ENCODE data around the gene SNX9.
"Not testable (repeated sequence)": the region's sequence is repeated elsewhere in the genome, so short reads cannot be mapped to it uniquely, and the experiment has no call there.

The SNX9 gene

GRCh38 chr6:157795841-157796240 is 27.2 kb upstream of the SNX9 start:
- no peak for DNase-seq (ENCODE audit: extremely low read depth, insufficient read length)
- Histone ChIP-seq H3K4me3 (replicated peaks; ENCODE audit: low read depth, low read length) (no peak overlapping the region), H3K27me3 (replicated peaks; ENCODE audit: control insufficient read depth, insufficient read depth, low read length) (no peaks in the 10 kb centered on the region), H3K36me3 (ENCODE audit: control insufficient read depth, insufficient read depth, low read length) (no peaks in the 10 kb centered on the region)
- TF ChIP-seq CTCF (IDR thresholded peaks at IDR 0.05; ENCODE audit: insufficient read depth, low read length, poor library complexity, severe bottlenecking), result no peak

DNA sequence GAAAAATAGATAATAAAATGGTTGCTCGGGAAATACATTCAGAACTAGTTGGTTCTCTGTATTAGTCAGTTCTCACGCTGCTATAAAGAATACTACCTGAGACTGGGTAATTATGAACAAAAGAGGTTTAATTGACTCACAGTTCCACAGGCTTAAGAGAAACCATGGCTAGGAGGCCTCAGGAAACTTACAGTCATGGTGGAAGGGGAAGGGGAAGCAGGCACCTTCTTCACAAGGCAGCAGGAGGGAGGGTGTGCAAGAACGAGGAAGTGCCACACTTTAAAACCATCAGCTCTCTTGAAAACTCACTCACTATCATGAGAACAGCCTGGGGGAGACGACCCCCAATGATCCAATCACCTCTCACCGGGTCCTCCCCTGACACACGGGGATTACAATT is 24.2 kb upstream of the SNX9 start:
- Histone ChIP-seq H3K27me3 (replicated peaks; ENCODE audit: control insufficient read depth, insufficient read depth, low read length) (no peaks in the 10 kb centered on the region), H3K4me3 (replicated peaks; ENCODE audit: low read depth, low read length) (no peak overlapping the region), H3K36me3 (ENCODE audit: control insufficient read depth, insufficient read depth, low read length) (no peaks in the 10 kb centered on the region)
- TF ChIP-seq CTCF (IDR thresholded peaks at IDR 0.05; ENCODE audit: insufficient read depth, low read length, poor library complexity, severe bottlenecking), result no peak
- no peak for DNase-seq (ENCODE audit: extremely low read depth, insufficient read length)

- H3K4me3 ChIP-seq (replicated peaks; ENCODE audit: low read depth, low read length); H3K27me3 ChIP-seq (replicated peaks; ENCODE audit: control insufficient read depth, insufficient read depth, low read length): not testable (repeated sequence)
Observed at GRCh38 chr6:157799561-157799960, 23.5 kb upstream of the SNX9 start.

GRCh38 chr6:157800420-157801237 is 22.4 kb upstream of the SNX9 start:
- Histone ChIP-seq H3K4me3 (replicated peaks; ENCODE audit: low read depth, low read length) (peak overlapping the region; percentile 27), H3K36me3 (ENCODE audit: control insufficient read depth, insufficient read depth, low read length) (no peaks in the 10 kb centered on the region), H3K27me3 (replicated peaks; ENCODE audit: control insufficient read depth, insufficient read depth, low read length) (no peaks in the 10 kb centered on the region)
- DNase-seq (ENCODE audit: extremely low read depth, insufficient read length), result peak; percentile 63
- no peak for TF ChIP-seq CTCF (IDR thresholded peaks at IDR 0.05; ENCODE audit: insufficient read depth, low read length, poor library complexity, severe bottlenecking)

More at GRCh38 chr6:157799561-157799960, 23.5 kb upstream of the SNX9 start:
- not testable (repeated sequence) for H3K36me3 ChIP-seq (ENCODE audit: control insufficient read depth, insufficient read depth, low read length); DNase-seq (ENCODE audit: extremely low read depth, insufficient read length)

DNA sequence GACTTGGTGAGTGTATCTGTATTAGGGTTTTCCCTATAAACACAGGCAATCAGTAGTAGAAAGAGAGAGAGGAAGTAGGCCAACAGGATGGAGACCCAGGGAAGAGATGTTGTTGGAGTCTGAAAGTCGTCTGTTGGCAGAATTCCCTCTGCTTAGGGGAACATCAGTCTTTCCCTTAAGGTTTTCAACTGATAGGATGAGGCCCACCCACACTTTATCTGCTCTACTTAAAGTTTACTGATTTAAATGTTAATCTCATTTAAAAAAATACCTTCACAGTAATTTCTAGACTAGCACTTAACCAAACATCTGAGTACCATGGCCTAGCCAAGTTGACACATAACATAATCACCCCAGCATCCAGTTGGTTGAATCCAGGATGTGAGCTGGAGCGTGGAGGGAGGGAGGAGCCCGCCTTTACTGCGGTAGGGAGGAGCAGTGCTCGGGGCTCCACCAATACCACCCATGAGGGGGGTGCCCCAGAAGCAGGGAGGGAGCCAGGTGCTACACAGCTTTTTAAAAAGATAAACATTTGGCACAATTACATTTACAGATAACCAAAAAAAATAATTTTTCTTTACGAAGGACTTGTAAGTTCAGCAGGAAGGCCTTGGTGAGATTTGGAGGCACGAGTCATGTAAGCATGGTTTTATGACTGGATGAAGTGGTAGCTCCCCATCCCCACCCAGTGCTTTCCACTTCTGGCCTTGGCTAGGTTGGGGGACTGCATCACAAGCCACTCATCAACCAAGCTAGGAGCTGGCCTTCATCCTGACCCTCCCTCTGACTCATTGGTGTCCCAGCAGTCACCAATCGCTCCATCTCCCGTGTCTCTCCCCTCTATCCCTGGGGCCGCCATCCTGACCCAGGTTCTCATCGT is 18.4 kb upstream of the SNX9 start:
- no peak overlapping the region for H3K4me3 ChIP-seq (replicated peaks; ENCODE audit: low read depth, low read length)
- H3K27me3 ChIP-seq (replicated peaks; ENCODE audit: control insufficient read depth, insufficient read depth, low read length), result no peaks in the 10 kb centered on the region
- H3K36me3 ChIP-seq (ENCODE audit: control insufficient read depth, insufficient read depth, low read length), result no peaks in the 10 kb centered on the region
- no peak for TF ChIP-seq CTCF (IDR thresholded peaks at IDR 0.05; ENCODE audit: insufficient read depth, low read length, poor library complexity, severe bottlenecking)
- DNase-seq (ENCODE audit: extremely low read depth, insufficient read length), result no peak
